Measurements from ENCODE around the gene SLC22A23. TPM values are rescaled to one million over a fixed set of nuclear protein-coding genes. Genes with fewer than 3 reads are reported as not detected.

The SLC22A23 gene
- total RNA-seq, 2 experiments from 2014 or later, result 13.4 to 13.6 TPM

GRCh38 chr6:3299221-3299620 lies 157.6 kb downstream of the SLC22A23 start:
- intact Hi-C loops (cut with DNase I, micrococcal nuclease), result no loop called here
- ATAC-seq (ENCODE audit: poor library complexity) (no peak), DNase-seq (peak in 1 of 14 experiments; percentile 11)
- POLR2A ChIA-PET, result no interaction called here
- Mint-ChIP-seq H3K36me3 (ENCODE audit: low read depth) (no peaks in the 10 kb centered on the region), H3K27ac (no peak overlapping the region), H3K9me3 (no peaks in the 10 kb centered on the region), H3K4me3 (no peak overlapping the region), H3K27me3 (peaks cover 4% of the 10 kb centered on the region), H3K4me1 (ENCODE audit: low read depth) (no peaks in the 10 kb centered on the region)
- Histone ChIP-seq H3K36me3 (ENCODE audit: insufficient read depth, low read length) (no peaks in the 10 kb centered on the region), H3K4me3 (ENCODE audit: low read length) (no peak overlapping the region), H3K9me3 (ENCODE audit: control insufficient read depth in 1 of 2, insufficient read depth in 1 of 2, low read length in 2 of 2) (no peaks in the 10 kb centered on the region), H3K4me1 (ENCODE audit: insufficient read depth, low read length) (no peaks in the 10 kb centered on the region), H3K27me3 (ENCODE audit: control insufficient read depth in 1 of 2, insufficient read depth in 2 of 2, low read length in 2 of 2) (no peaks in the 10 kb centered on the region), H3K27ac (ENCODE audit: low read depth in 1 of 2, low read length in 2 of 2) (no peak overlapping the region)
- no peak for TF ChIP-seq CTCF (IDR thresholded peaks at IDR 0.05)
- CTCF ChIA-PET, result no interaction called here

- H3K4me1 Mint-ChIP-seq (ENCODE audit: low read depth), result no peaks in the 10 kb centered on the region
- no peaks in the 10 kb centered on the region for H3K9me3 ChIP-seq (ENCODE audit: control insufficient read depth in 1 of 2, insufficient read depth in 1 of 2, low read length in 2 of 2)
- no peak overlapping the region for H3K4me3 ChIP-seq (ENCODE audit: low read length)
- ChIA-PET CTCF (no interaction called here), POLR2A (no interaction called here)
- ATAC-seq (ENCODE audit: poor library complexity) (no peak), DNase-seq (peak in 1 of 14 experiments; percentile 15)
- H3K9me3 Mint-ChIP-seq, result no peaks in the 10 kb centered on the region
- no peaks in the 10 kb centered on the region for H3K27me3 ChIP-seq (ENCODE audit: control insufficient read depth in 1 of 2, insufficient read depth in 2 of 2, low read length in 2 of 2)
- no peak for TF ChIP-seq CTCF (IDR thresholded peaks at IDR 0.05)
- intact Hi-C loops (cut with DNase I, micrococcal nuclease), result no loop called here
- no peak overlapping the region for H3K4me3 Mint-ChIP-seq
- H3K27ac ChIP-seq (ENCODE audit: low read depth in 1 of 2, low read length in 2 of 2), result no peak overlapping the region
- no peaks in the 10 kb centered on the region for H3K36me3 Mint-ChIP-seq (ENCODE audit: low read depth)
- no peaks in the 10 kb centered on the region for H3K27me3 Mint-ChIP-seq
- no peak overlapping the region for H3K27ac Mint-ChIP-seq
- H3K4me1 ChIP-seq (ENCODE audit: insufficient read depth, low read length), result no peaks in the 10 kb centered on the region
- H3K36me3 ChIP-seq (ENCODE audit: insufficient read depth, low read length), result no peaks in the 10 kb centered on the region
Measured at GRCh38 chr6:3297909-3298308, 158.9 kb downstream of the SLC22A23 start.

GRCh38 chr6:3297006-3297405 lies 159.8 kb downstream of the SLC22A23 start:
- Histone ChIP-seq H3K4me1 (ENCODE audit: insufficient read depth, low read length) (no peaks in the 10 kb centered on the region), H3K27ac (ENCODE audit: low read depth in 1 of 2, low read length in 2 of 2) (no peak overlapping the region), H3K4me3 (ENCODE audit: low read length) (no peak overlapping the region), H3K9me3 (ENCODE audit: control insufficient read depth in 1 of 2, insufficient read depth in 1 of 2, low read length in 2 of 2) (no peaks in the 10 kb centered on the region), H3K36me3 (ENCODE audit: insufficient read depth, low read length) (no peaks in the 10 kb centered on the region), H3K27me3 (ENCODE audit: control insufficient read depth in 1 of 2, insufficient read depth in 2 of 2, low read length in 2 of 2) (no peaks in the 10 kb centered on the region)
- Mint-ChIP-seq H3K4me1 (ENCODE audit: low read depth) (no peaks in the 10 kb centered on the region), H3K4me3 (no peak overlapping the region), H3K27ac (no peak overlapping the region), H3K9me3 (no peaks in the 10 kb centered on the region), H3K36me3 (ENCODE audit: low read depth) (no peaks in the 10 kb centered on the region), H3K27me3 (no peaks in the 10 kb centered on the region)
- TF ChIP-seq CTCF (IDR thresholded peaks at IDR 0.05), result no peak
- DNase-seq, result no peak
- intact Hi-C loops (cut with DNase I, micrococcal nuclease), result no loop called here
- ATAC-seq (ENCODE audit: poor library complexity), result no peak
- ChIA-PET POLR2A (no interaction called here), CTCF (no interaction called here)
